ENCODE data around the gene CHDH.

Gene CHDH

GRCh38 chr3:53823026-53823955 lies 22.9 kb downstream of the CHDH start:
- FAIRE-seq: no peak

GRCh38 chr3:53822331-53822741 lies 23.9 kb downstream of the CHDH start:
- FAIRE-seq: no peak

GRCh38 chr3:53821631-53822121 lies 24.5 kb downstream of the CHDH start:
- FAIRE-seq: no peak

GRCh38 chr3:53820756-53821580 lies 25.3 kb downstream of the CHDH start:
- FAIRE-seq: no peak

- no peak for FAIRE-seq
Measured at GRCh38 chr3:53820084-53820483, 26.1 kb downstream of the CHDH start.

- FAIRE-seq: no peak
Measured at GRCh38 chr3:53819163-53819868, 26.9 kb downstream of the CHDH start.

- no peak for FAIRE-seq
Measured at GRCh38 chr3:53818221-53819162, 27.7 kb downstream of the CHDH start.

- no peak for FAIRE-seq
Measured at GRCh38 chr3:53817809-53818208, 28.4 kb downstream of the CHDH start.

- no peak for FAIRE-seq
Measured at GRCh38 chr3:53817211-53817610, 29.0 kb downstream of the CHDH start.

GRCh38 chr3:53816425-53816824 lies 29.8 kb downstream of the CHDH start:
- FAIRE-seq: no peak

- FAIRE-seq: no peak
Measured at GRCh38 chr3:53815651-53816050, 30.6 kb downstream of the CHDH start.

GRCh38 chr3:53815067-53815466 lies 31.2 kb downstream of the CHDH start:
- no peak for FAIRE-seq

- no peak for FAIRE-seq
Measured at GRCh38 chr3:53813876-53814275, 32.3 kb downstream of the CHDH start.

- FAIRE-seq: no peak
Measured at GRCh38 chr3:53813229-53813628, 33.0 kb downstream of the CHDH start.

- no peak for FAIRE-seq
Measured at GRCh38 chr3:53812434-53812833, 33.8 kb downstream of the CHDH start.

GRCh38 chr3:53811143-53811927 lies 34.9 kb downstream of the CHDH start:
- FAIRE-seq: no peak

- no peak for FAIRE-seq
Measured at GRCh38 chr3:53809764-53810400, 36.3 kb downstream of the CHDH start.

GRCh38 chr3:53809267-53809666 lies 37.0 kb downstream of the CHDH start:
- no peak for FAIRE-seq

- FAIRE-seq: no peak
Measured at GRCh38 chr3:53808496-53808895, 37.7 kb downstream of the CHDH start.

GRCh38 chr3:53807117-53807810 lies 39.0 kb downstream of the CHDH start:
- no peak for FAIRE-seq
